Measurements from ENCODE around the gene PBX1.

Gene PBX1

GRCh38 chr1:164801791-164802502 lies 243.0 kb downstream of the PBX1 start:
- TF ChIP-seq FOXP2 (optimal IDR thresholded peaks at IDR 0.05; ENCODE audit: borderline replicate concordance, extremely low read depth, extremely low read length, insufficient read depth) (no peak), REST (IDR thresholded peaks at IDR 0.05; ENCODE audit: insufficient read depth in 1 of 2, low read depth in 2 of 2, low read length in 2 of 2) (no peak), POLR2AphosphoS5 (IDR thresholded peaks at IDR 0.05; ENCODE audit: low read depth, low read length) (no peak), SIN3A (IDR thresholded peaks at IDR 0.05; ENCODE audit: borderline replicate concordance, insufficient read depth, low read length) (no peak), TAF1 (IDR thresholded peaks at IDR 0.05; ENCODE audit: borderline replicate concordance, insufficient read depth, low read length) (no peak)

- TF ChIP-seq POLR2AphosphoS5 (IDR thresholded peaks at IDR 0.05; ENCODE audit: low read depth, low read length) (no peak), REST (IDR thresholded peaks at IDR 0.05; ENCODE audit: insufficient read depth in 1 of 2, low read depth in 2 of 2, low read length in 2 of 2) (no peak), TAF1 (IDR thresholded peaks at IDR 0.05; ENCODE audit: borderline replicate concordance, insufficient read depth, low read length) (no peak), SIN3A (IDR thresholded peaks at IDR 0.05; ENCODE audit: borderline replicate concordance, insufficient read depth, low read length) (no peak), FOXP2 (optimal IDR thresholded peaks at IDR 0.05; ENCODE audit: borderline replicate concordance, extremely low read depth, extremely low read length, insufficient read depth) (no peak)
Measured at GRCh38 chr1:164802529-164803282, 243.7 kb downstream of the PBX1 start.

GRCh38 chr1:164803366-164803765 lies 244.4 kb downstream of the PBX1 start:
- TF ChIP-seq TAF1 (IDR thresholded peaks at IDR 0.05; ENCODE audit: borderline replicate concordance, insufficient read depth, low read length) (no peak), POLR2AphosphoS5 (IDR thresholded peaks at IDR 0.05; ENCODE audit: low read depth, low read length) (no peak), REST (IDR thresholded peaks at IDR 0.05; ENCODE audit: insufficient read depth in 1 of 2, low read depth in 2 of 2, low read length in 2 of 2) (no peak), SIN3A (IDR thresholded peaks at IDR 0.05; ENCODE audit: borderline replicate concordance, insufficient read depth, low read length) (no peak), FOXP2 (optimal IDR thresholded peaks at IDR 0.05; ENCODE audit: borderline replicate concordance, extremely low read depth, extremely low read length, insufficient read depth) (no peak)

GRCh38 chr1:164804366-164804765 lies 245.4 kb downstream of the PBX1 start:
- TF ChIP-seq FOXP2 (optimal IDR thresholded peaks at IDR 0.05; ENCODE audit: borderline replicate concordance, extremely low read depth, extremely low read length, insufficient read depth) (no peak), SIN3A (IDR thresholded peaks at IDR 0.05; ENCODE audit: borderline replicate concordance, insufficient read depth, low read length) (no peak), REST (IDR thresholded peaks at IDR 0.05; ENCODE audit: insufficient read depth in 1 of 2, low read depth in 2 of 2, low read length in 2 of 2) (no peak), POLR2AphosphoS5 (IDR thresholded peaks at IDR 0.05; ENCODE audit: low read depth, low read length) (no peak), TAF1 (IDR thresholded peaks at IDR 0.05; ENCODE audit: borderline replicate concordance, insufficient read depth, low read length) (no peak)
